DMS79 (cell line): Measurements from ENCODE around the gene JAML.

Experiments used
- DNase-seq: peaks from one replicate; lab custom pipeline; 2025; lab: John Stamatoyannopoulos, UW

The JAML gene

GRCh38 chr11:118167253-118167652 is 57.6 kb downstream of the JAML start:
- no peak for DNase-seq

- DNase-seq, result no peak
These were observed 58.2 kb downstream of the JAML start for GRCh38 chr11:118166641-118167040.

- DNase-seq, result no peak
These were observed 59.9 kb downstream of the JAML start for GRCh38 chr11:118164885-118165284.

GRCh38 chr11:118163494-118163893 is 61.3 kb downstream of the JAML start:
- DNase-seq, result no peak

- no peak for DNase-seq
These were observed 62.0 kb downstream of the JAML start for GRCh38 chr11:118162846-118163245.

GRCh38 chr11:118161786-118162185 is 63.0 kb downstream of the JAML start:
- DNase-seq, result no peak

GRCh38 chr11:118157186-118157895 is 67.5 kb downstream of the JAML start:
- DNase-seq, result no peak

- DNase-seq, result no peak
These were observed 68.2 kb downstream of the JAML start for GRCh38 chr11:118156531-118157185.

- DNase-seq, result no peak
These were observed 68.9 kb downstream of the JAML start for GRCh38 chr11:118155776-118156530.

- no peak for DNase-seq
These were observed 70.2 kb downstream of the JAML start for GRCh38 chr11:118154641-118155040.

- DNase-seq, result no peak
These were observed 70.8 kb downstream of the JAML start for GRCh38 chr11:118153976-118154375.

- DNase-seq, result no peak
These were observed 71.3 kb downstream of the JAML start for GRCh38 chr11:118153516-118153915.

GRCh38 chr11:118152552-118153471 is 72.0 kb downstream of the JAML start, which contains the start of gene SCN4B:
TSS of gene SCN4B (minus strand) at chr11:118152823. CDS start at chr11:118152673, 150 bp downstream.
- no peak for DNase-seq

- no peak for DNase-seq
These were observed 72.7 kb downstream of the JAML start for GRCh38 chr11:118152020-118152551.

- DNase-seq, result no peak
These were observed 73.4 kb downstream of the JAML start for GRCh38 chr11:118151431-118151830.

GRCh38 chr11:118149493-118149892 is 75.3 kb downstream of the JAML start:
- DNase-seq, result no peak

- no peak for DNase-seq
These were observed 76.0 kb downstream of the JAML start for GRCh38 chr11:118148856-118149255.

GRCh38 chr11:118148240-118148639 is 76.6 kb downstream of the JAML start:
- DNase-seq, result no peak

- no peak for DNase-seq
These were observed 77.3 kb downstream of the JAML start for GRCh38 chr11:118147502-118147901.

GRCh38 chr11:118146554-118146953 is 78.3 kb downstream of the JAML start:
- no peak for DNase-seq
